Upper lobe of right lung (tissue), 1 donor: ENCODE measurements around the gene LPIN3. TPM values are rescaled to one million over a fixed set of nuclear protein-coding genes. Genes with fewer than 3 reads are reported as not detected.

Source experiments
- ATAC-seq: fragments of 200-7000 bp; cut with Tn5 transposase; one replicate; pipeline ENCODE4 v1.9.1; 2020; ENCODE audit warnings: mild to moderate bottlenecking, moderate library complexity
- DNase-seq: peaks from one replicate; pipeline ENCODE4 v3.0.0-alpha.2; 2020
- H3K27ac ChIP-seq: fragments of 200-600 bp; one replicate; pipeline ENCODE4 v1.8.0; 2022
- H3K27me3 ChIP-seq: fragments of 200-600 bp; one replicate; pipeline ENCODE4 v1.8.0; 2022; ENCODE audit warnings: mild to moderate bottlenecking
- H3K36me3 ChIP-seq: fragments of 200-600 bp; one replicate; pipeline ENCODE4 v1.8.0; 2022
- H3K4me1 ChIP-seq: fragments of 200-600 bp; one replicate; pipeline ENCODE4 v1.8.0; 2022
- H3K4me3 ChIP-seq: fragments of 200-600 bp; one replicate; pipeline ENCODE4 v1.8.0; 2022; ENCODE audit warnings: mild to moderate bottlenecking
- H3K9me3 ChIP-seq: fragments of 200-600 bp; one replicate; pipeline ENCODE4 v1.8.0; 2022
- intact Hi-C: fragments of 100-400 bp; cut with DNase I; formaldehyde crosslinking; loops from one replicate; pipeline ENCODE4 v1.11.0; 2022
- total RNA-seq: library from RNA; stranded (reverse); fragmentation: NEBNext Ultra II Directional; extraction: Animal tissue kit (Norgen Biotek cat#: 25700); gene quantifications from one replicate; pipeline ENCODE4 v1.2.1, GENCODE V29; 2021
- TF ChIP-seq, protein P1 (sequence below): fragments of 200-600 bp; IDR thresholded peaks from one replicate; pipeline ENCODE4 v1.8.0; 2022; ENCODE audit warnings: antibody characterized with exemption
- donor health status: DM: no; HTN: yes; CAD: no; lungs with severe emphysema.

LPIN3 gene
- total RNA-seq, 1 donor from 2014 or later: 18.4 TPM

- Histone ChIP-seq H3K27ac (no peak overlapping the region), H3K27me3 (peaks cover 42% of the 10 kb centered on the region), H3K4me1 (peaks cover 6% of the 10 kb centered on the region), H3K9me3 (no peaks in the 10 kb centered on the region), H3K36me3 (no peaks in the 10 kb centered on the region), H3K4me3 (peak overlapping the region; percentile 10)
- ATAC-seq: no peak
- intact Hi-C loops: no loop called here
- TF ChIP-seq, protein P1, sequence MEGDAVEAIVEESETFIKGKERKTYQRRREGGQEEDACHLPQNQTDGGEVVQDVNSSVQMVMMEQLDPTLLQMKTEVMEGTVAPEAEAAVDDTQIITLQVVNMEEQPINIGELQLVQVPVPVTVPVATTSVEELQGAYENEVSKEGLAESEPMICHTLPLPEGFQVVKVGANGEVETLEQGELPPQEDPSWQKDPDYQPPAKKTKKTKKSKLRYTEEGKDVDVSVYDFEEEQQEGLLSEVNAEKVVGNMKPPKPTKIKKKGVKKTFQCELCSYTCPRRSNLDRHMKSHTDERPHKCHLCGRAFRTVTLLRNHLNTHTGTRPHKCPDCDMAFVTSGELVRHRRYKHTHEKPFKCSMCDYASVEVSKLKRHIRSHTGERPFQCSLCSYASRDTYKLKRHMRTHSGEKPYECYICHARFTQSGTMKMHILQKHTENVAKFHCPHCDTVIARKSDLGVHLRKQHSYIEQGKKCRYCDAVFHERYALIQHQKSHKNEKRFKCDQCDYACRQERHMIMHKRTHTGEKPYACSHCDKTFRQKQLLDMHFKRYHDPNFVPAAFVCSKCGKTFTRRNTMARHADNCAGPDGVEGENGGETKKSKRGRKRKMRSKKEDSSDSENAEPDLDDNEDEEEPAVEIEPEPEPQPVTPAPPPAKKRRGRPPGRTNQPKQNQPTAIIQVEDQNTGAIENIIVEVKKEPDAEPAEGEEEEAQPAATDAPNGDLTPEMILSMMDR: no peak
- no peak for DNase-seq
These were observed 25.3 kb downstream of the LPIN3 start for GRCh38 chr20:41365777-41366545.

GRCh38 chr20:41366546-41367392 is 26.1 kb downstream of the LPIN3 start, which contains the start of gene EMILIN3:
EMILIN3 (minus strand) TSS chr20:41366818; CDS start chr20:41366634, 184 bp downstream.
- H3K36me3 ChIP-seq: no peaks in the 10 kb centered on the region

DNA sequence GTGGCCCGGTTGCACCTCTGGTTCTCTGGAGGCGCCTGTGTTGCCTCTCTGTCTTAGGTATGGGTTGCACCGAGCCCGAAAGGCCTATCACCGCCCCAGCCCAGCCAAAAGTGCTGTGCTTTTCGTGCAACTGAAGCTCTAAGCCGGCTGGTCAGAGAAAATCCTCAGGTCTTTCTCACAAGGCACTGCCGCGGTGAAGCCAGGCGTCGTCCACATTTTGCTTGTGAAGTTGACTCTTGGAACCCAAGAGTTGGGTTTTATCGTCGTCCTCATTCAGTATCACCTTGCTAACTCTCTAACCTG is 26.7 kb downstream of the LPIN3 start:
- ATAC-seq (no peak), DNase-seq (no peak)
- H3K27ac ChIP-seq: no peak overlapping the region
- no peaks in the 10 kb centered on the region for H3K9me3 ChIP-seq
- intact Hi-C loops: no loop called here
- peaks cover 42% of the 10 kb centered on the region for H3K27me3 ChIP-seq
- TF ChIP-seq, protein P1: no peak
- no peak overlapping the region for H3K4me3 ChIP-seq
- H3K4me1 ChIP-seq: peaks cover 6% of the 10 kb centered on the region
- no peaks in the 10 kb centered on the region for H3K36me3 ChIP-seq

More at GRCh38 chr20:41366546-41367392, 26.1 kb downstream of the LPIN3 start, which contains the start of gene EMILIN3:
- Histone ChIP-seq H3K27ac (no peak within 1 kb of the TSS), H3K4me1 (peaks cover 6% of the 10 kb centered on the region), H3K4me3 (peak within 1 kb of the TSS; percentile 10), H3K9me3 (no peaks in the 10 kb centered on the region), H3K27me3 (peaks cover 42% of the 10 kb centered on the region)
- DNase-seq: no peak
- no peak for ATAC-seq
- intact Hi-C loops: no loop called here
- TF ChIP-seq, protein P1: no peak

DNA sequence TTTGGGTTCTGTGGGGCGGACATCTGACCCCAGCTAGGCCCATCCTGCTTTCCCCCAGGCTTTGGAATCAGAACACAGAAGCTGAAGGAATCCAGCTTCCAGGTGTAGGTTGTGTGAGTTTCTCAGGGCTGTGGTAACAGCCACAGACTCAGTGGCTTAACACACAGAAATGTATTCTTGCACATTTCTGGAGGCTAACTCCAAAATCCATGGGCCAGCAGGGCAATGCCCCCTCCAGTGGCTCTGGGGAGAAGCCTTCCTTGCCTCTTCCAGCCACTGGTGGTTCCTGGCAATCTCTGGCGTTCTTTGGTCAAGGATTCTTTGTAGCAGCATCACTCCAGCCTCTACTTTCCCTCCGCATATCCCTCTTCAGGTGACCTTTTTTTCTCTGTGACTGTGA is 27.3 kb downstream of the LPIN3 start:
- intact Hi-C loops: no loop called here
- no peak for DNase-seq
- H3K36me3 ChIP-seq: no peaks in the 10 kb centered on the region
- H3K27me3 ChIP-seq: peaks cover 42% of the 10 kb centered on the region
- H3K4me1 ChIP-seq: peaks cover 6% of the 10 kb centered on the region
- H3K27ac ChIP-seq: no peak overlapping the region
- TF ChIP-seq, protein P1: no peak
- H3K9me3 ChIP-seq: no peaks in the 10 kb centered on the region
- no peak for ATAC-seq
- no peak overlapping the region for H3K4me3 ChIP-seq

- H3K27me3 ChIP-seq: peaks cover 42% of the 10 kb centered on the region
- intact Hi-C loops: no loop called here
- H3K4me1 ChIP-seq: peaks cover 6% of the 10 kb centered on the region
- H3K9me3 ChIP-seq: no peaks in the 10 kb centered on the region
- TF ChIP-seq, protein P1: no peak
- H3K36me3 ChIP-seq: no peaks in the 10 kb centered on the region
- DNase-seq (no peak), ATAC-seq (no peak)
- no peak overlapping the region for H3K27ac ChIP-seq
- no peak overlapping the region for H3K4me3 ChIP-seq
These were observed 29.1 kb downstream of the LPIN3 start for GRCh38 chr20:41369673-41370072.
